MM.1S (cell line): ENCODE measurements around the gene DDX27.
"Not testable (repeated sequence)": the region's sequence is repeated elsewhere in the genome, so short reads cannot be mapped to it uniquely, and the experiment has no call there.

Experiments
- DNase-seq: peaks from one replicate; pipeline ENCODE4 v3.0.0-alpha.2; 2015
- H2AFZ ChIP-seq: fragments of 300-600 bp; sonication (generic); 2 replicates; pipeline ENCODE4 v1.6.0; 2016; ENCODE audit warnings: antibody characterized with exemption, low read length
- H3F3A ChIP-seq: fragments of 300-600 bp; sonication (generic); 2 replicates; pipeline ENCODE4 v1.6.1; 2016; ENCODE audit warnings: mild to moderate bottlenecking, antibody characterized with exemption, low read length, moderate library complexity, mixed read lengths; ENCODE audit not compliant: insufficient read depth
- H3K27ac ChIP-seq: fragments of 300-600 bp; sonication (generic); 2 replicates; pipeline ENCODE4 v1.5.1; 2016; ENCODE audit warnings: mild to moderate bottlenecking, low read length
- H3K27me3 ChIP-seq: fragments of 300-600 bp; sonication (generic); replicated peaks from 2 replicates; pipeline ENCODE4 v1.6.0; 2016; ENCODE audit warnings: low read length; ENCODE audit not compliant: insufficient read depth
- H3K36me3 ChIP-seq: fragments of 300-600 bp; sonication (generic); replicated peaks from 2 replicates; pipeline ENCODE4 v1.6.1; 2016; ENCODE audit warnings: mild to moderate bottlenecking, low read length, mixed read lengths; ENCODE audit not compliant: insufficient read depth
- H3K4me1 ChIP-seq: fragments of 300-600 bp; sonication (generic); 2 replicates; pipeline ENCODE4 v1.6.1; 2016; ENCODE audit warnings: low read length, mixed read lengths
- H3K4me2 ChIP-seq: fragments of 300-600 bp; sonication (generic); 2 replicates; pipeline ENCODE4 v1.6.0; 2016; ENCODE audit warnings: low read depth, low read length
- H3K4me3 ChIP-seq: fragments of 300-600 bp; sonication (generic); 2 replicates; pipeline ENCODE4 v1.5.1; 2016; ENCODE audit warnings: low read length, mixed read lengths
- H3K79me2 ChIP-seq: fragments of 300-600 bp; sonication (generic); 2 replicates; pipeline ENCODE4 v1.6.1; 2016; ENCODE audit warnings: mixed run types, low read length, mixed read lengths
- H3K9ac ChIP-seq: fragments of 300-600 bp; sonication (generic); 2 replicates; pipeline ENCODE4 v1.6.1; 2016; ENCODE audit warnings: low read length, mixed read lengths
- H3K9me2 ChIP-seq: fragments of 300-600 bp; sonication (generic); replicated peaks from 2 replicates; pipeline ENCODE4 v1.6.1; 2016; ENCODE audit warnings: mild to moderate bottlenecking, low read length, mixed read lengths; ENCODE audit not compliant: insufficient read depth
- H3K9me3 ChIP-seq: fragments of 300-600 bp; sonication (generic); replicated peaks from 2 replicates; pipeline ENCODE4 v1.6.1; 2016; ENCODE audit warnings: mild to moderate bottlenecking, low read length, mixed read lengths; ENCODE audit not compliant: insufficient read depth
- H4K20me1 ChIP-seq: fragments of 300-600 bp; sonication (generic); 2 replicates; pipeline ENCODE4 v1.6.1; 2016; ENCODE audit warnings: mild to moderate bottlenecking, low read length, moderate library complexity, mixed read lengths; ENCODE audit not compliant: insufficient read depth
- CTCF ChIP-seq: fragments of 300-600 bp; sonication (generic); IDR thresholded peaks from 2 replicates; pipeline ENCODE4 v1.5.1; 2016; ENCODE audit warnings: antibody characterized with exemption, low read length, mixed read lengths
- EZH2 ChIP-seq: fragments of 300-600 bp; sonication (generic); optimal IDR thresholded peaks from 2 replicates; pipeline ENCODE3; 2017; ENCODE audit warnings: low read depth, mild to moderate bottlenecking, antibody characterized with exemption, low read length, mixed read lengths
- EZH2phosphoT487 ChIP-seq: fragments of 300-600 bp; sonication (generic); IDR thresholded peaks from 2 replicates; pipeline ENCODE4 v1.6.1; 2018; ENCODE audit warnings: antibody characterized with exemption, low read length

DDX27 gene

GRCh38 chr20:49214571-49214970 is 4.6 kb upstream of the DDX27 start:
- Histone ChIP-seq H3K79me2 (peaks cover 3% of the 10 kb centered on the region), H3K27ac (no peak overlapping the region), H3K9me2 (no peaks in the 10 kb centered on the region), H3K9ac (no peak overlapping the region), H3K4me1 (no peaks in the 10 kb centered on the region), H2AFZ (no peak overlapping the region), H3K4me3 (no peak overlapping the region), H3K27me3 (no peaks in the 10 kb centered on the region), H3K9me3 (no peaks in the 10 kb centered on the region), H3K4me2 (no peak overlapping the region), H3F3A (no peaks in the 10 kb centered on the region), H4K20me1 (no peaks in the 10 kb centered on the region), H3K36me3 (no peaks in the 10 kb centered on the region)
- TF ChIP-seq CTCF (no peak), EZH2phosphoT487 (no peak), EZH2 (no peak)
- DNase-seq = no peak

- no peak for DNase-seq
- no peak overlapping the region for H3K4me2 ChIP-seq
- TF ChIP-seq EZH2 (no peak), EZH2phosphoT487 (no peak), CTCF (no peak)
These were observed 4.0 kb upstream of the DDX27 start for GRCh38 chr20:49215232-49215631.

GRCh38 chr20:49216991-49217578 is 2.1 kb upstream of the DDX27 start:
- H4K20me1 ChIP-seq = no peaks in the 10 kb centered on the region
- peak overlapping the region; percentile 46; the same call in 1 of the 2 replicates for H3K4me2 ChIP-seq
- no peaks in the 10 kb centered on the region for H3K36me3 ChIP-seq
- H3F3A ChIP-seq = no peaks in the 10 kb centered on the region
- H3K9me2 ChIP-seq = no peaks in the 10 kb centered on the region
- H3K4me3 ChIP-seq = peak overlapping the region; percentile 17; the same call in 1 of the 2 replicates
- H3K79me2 ChIP-seq = peaks cover 17% of the 10 kb centered on the region
- no peaks in the 10 kb centered on the region for H3K27me3 ChIP-seq
- H2AFZ ChIP-seq = peak overlapping the region; percentile 51
- no peak overlapping the region; the same call in 1 of the 2 replicates for H3K9ac ChIP-seq
- peak; percentile 84 for DNase-seq
- H3K27ac ChIP-seq = no peak overlapping the region
- no peaks in the 10 kb centered on the region for H3K9me3 ChIP-seq
- H3K4me1 ChIP-seq = peaks cover 5% of the 10 kb centered on the region; the same call in 1 of the 2 replicates
- TF ChIP-seq CTCF = peak; percentile 93
- TF ChIP-seq EZH2 = no peak

More at GRCh38 chr20:49215232-49215631, 4.0 kb upstream of the DDX27 start:
- Histone ChIP-seq H3K9ac (no peak overlapping the region), H3F3A (no peaks in the 10 kb centered on the region), H4K20me1 (no peaks in the 10 kb centered on the region), H3K4me3 (no peak overlapping the region), H3K9me2 (no peaks in the 10 kb centered on the region), H3K27ac (no peak overlapping the region), H2AFZ (no peak overlapping the region), H3K9me3 (no peaks in the 10 kb centered on the region), H3K36me3 (no peaks in the 10 kb centered on the region), H3K27me3 (no peaks in the 10 kb centered on the region), H3K4me1 (peaks cover 2% of the 10 kb centered on the region; the same call in 1 of the 2 replicates), H3K79me2 (peaks cover 10% of the 10 kb centered on the region)

- not testable (repeated sequence) for DNase-seq, H3K4me3 ChIP-seq, H4K20me1 ChIP-seq, H3K9me2 ChIP-seq, H3K36me3 ChIP-seq, H3K4me1 ChIP-seq, H3K27me3 ChIP-seq, H3K9me3 ChIP-seq, H3F3A ChIP-seq
- Histone ChIP-seq H3K27ac (peak overlapping the region; percentile 33; the same call in 1 of the 2 replicates), H3K9ac (peak overlapping the region; percentile 29; the same call in 1 of the 2 replicates), H3K4me2 (peak overlapping the region; percentile 61), H2AFZ (0 out of 2 replicates have a peak overlapping the region, but pooled peaks have one; percentile 9), H3K79me2 (peaks cover 17% of the 10 kb centered on the region)
These were observed 501 bp upstream of the DDX27 start for GRCh38 chr20:49218739-49219090.
